DOHH2 (cell line): ENCODE measurements around the gene TEX30.
A peak's percentile ranks its signal among the peaks of the same experiment; 100 is the strongest.

Experiments used
- CTCF ChIP-seq: fragments of 200-600 bp; sonication (generic); IDR thresholded peaks from one replicate; pipeline ENCODE4 v1.5.1; 2014; ENCODE audit warnings: antibody characterized with exemption, mild to moderate bottlenecking, low read depth, low read length; ENCODE audit not compliant: poor library complexity, severe bottlenecking
- EZH2phosphoT487 ChIP-seq: fragments of 200-600 bp; sonication (generic); IDR thresholded peaks from 2 replicates; pipeline ENCODE4 v1.6.1; 2017; ENCODE audit warnings: borderline replicate concordance, mild to moderate bottlenecking, antibody characterized with exemption, low read length, moderate library complexity, mixed read lengths

GRCh38 chr13:102726430-102726829, 47.2 kb downstream of the TEX30 start:
- TF ChIP-seq CTCF (peak; percentile 8), EZH2phosphoT487 (no peak)
